GM19025 (cell line): Measurements from ENCODE around the gene MCTS1.
A peak's percentile ranks its signal among the peaks of the same experiment; 100 is the strongest.
"Not testable (repeated sequence)": the region's sequence is repeated elsewhere in the genome, so short reads cannot be mapped to it uniquely, and the experiment has no call there.

ENCODE experiments used
- ATAC-seq: cut with Tn5 transposase; IDR thresholded peaks from one replicate; pipeline ENCODE4 v1.9.1; 2021; ENCODE audit warnings: mild to moderate bottlenecking, low read depth, moderate library complexity; ENCODE audit not compliant: unreplicated experiment

Gene MCTS1, protein sequence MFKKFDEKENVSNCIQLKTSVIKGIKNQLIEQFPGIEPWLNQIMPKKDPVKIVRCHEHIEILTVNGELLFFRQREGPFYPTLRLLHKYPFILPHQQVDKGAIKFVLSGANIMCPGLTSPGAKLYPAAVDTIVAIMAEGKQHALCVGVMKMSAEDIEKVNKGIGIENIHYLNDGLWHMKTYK

DNA sequence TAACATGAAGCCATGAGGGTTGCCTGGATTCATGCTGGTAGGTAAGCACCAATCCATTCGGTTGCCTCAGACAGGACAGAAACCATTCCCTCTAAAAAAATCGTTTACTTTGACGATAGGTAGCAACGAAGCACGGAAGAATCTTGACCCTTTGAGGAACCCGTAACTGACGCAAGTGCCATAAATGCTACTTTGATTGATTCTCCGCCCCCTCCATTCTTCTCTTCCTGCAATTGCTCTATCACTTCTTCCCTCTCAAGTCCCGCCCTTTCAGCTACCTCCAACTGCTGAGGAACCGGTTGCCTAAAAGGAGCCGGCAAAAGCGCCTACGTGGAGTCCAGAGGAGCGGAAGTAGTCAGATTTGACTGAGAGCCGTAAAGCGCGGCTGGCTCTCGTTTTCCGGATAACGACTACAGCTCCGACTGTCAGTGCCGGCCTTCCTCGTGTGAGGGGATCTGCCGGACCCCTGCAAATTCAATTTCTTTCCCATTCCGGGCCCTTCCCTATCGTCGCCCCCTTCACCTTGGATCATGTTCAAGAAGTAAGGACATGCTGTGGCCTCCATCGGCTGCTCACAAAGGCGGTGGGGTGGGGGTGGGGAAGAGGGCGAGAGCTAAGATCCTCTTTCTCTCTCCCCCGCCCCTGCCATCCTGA is at the start of gene MCTS1:
Gene MCTS1 (plus strand): TSS at position 395 of the 654 bp plus-strand sequence. CDS start 136 bp downstream, at position 531.
- peak; percentile 90 for ATAC-seq

DNA sequence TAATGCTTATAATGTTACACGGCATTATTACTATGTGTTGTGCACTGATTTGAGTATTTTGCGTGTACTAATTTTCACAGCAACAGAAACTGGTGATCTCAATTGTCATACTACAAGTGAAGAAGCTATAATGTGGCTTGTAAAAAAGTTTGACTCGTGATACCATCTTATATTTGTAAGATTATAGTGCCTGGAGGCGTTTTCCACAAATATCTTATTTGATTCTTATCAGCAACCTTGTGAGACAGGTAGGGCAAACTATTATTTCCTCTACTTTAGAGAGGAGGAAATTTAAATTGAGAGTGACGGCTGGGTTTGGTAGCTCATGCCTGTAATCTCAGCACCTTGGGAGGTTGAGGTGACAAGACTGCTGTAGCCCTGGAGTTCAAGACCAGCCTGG is 47.6 kb upstream of the MCTS1 start:
- no peak for ATAC-seq

GRCh38 chrX:120559804-120560203 is 44.1 kb upstream of the MCTS1 start:
- no peak for ATAC-seq

DNA sequence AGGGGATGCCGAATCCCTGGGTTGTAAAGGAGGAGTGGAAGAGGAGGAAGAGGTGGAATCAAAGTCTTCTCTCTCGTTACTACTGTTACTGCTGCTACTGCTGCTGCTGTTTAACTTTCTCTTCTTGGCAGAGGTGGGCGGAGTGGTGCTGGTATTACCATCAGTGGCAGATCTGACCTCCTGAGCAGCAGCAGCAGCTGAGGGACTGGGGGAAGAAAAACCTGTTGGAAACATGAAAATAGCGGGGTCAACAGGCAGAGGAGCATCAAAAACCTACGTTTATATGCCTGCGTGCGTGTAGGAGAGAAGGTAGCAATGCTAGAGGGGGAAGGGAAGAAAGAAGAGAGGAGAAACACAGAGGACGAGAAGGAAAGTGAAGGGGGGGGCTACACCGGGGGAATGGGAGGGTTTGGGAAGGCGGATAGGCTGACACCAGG is 43.5 kb upstream of the MCTS1 start:
- peak; percentile 35 for ATAC-seq

DNA sequence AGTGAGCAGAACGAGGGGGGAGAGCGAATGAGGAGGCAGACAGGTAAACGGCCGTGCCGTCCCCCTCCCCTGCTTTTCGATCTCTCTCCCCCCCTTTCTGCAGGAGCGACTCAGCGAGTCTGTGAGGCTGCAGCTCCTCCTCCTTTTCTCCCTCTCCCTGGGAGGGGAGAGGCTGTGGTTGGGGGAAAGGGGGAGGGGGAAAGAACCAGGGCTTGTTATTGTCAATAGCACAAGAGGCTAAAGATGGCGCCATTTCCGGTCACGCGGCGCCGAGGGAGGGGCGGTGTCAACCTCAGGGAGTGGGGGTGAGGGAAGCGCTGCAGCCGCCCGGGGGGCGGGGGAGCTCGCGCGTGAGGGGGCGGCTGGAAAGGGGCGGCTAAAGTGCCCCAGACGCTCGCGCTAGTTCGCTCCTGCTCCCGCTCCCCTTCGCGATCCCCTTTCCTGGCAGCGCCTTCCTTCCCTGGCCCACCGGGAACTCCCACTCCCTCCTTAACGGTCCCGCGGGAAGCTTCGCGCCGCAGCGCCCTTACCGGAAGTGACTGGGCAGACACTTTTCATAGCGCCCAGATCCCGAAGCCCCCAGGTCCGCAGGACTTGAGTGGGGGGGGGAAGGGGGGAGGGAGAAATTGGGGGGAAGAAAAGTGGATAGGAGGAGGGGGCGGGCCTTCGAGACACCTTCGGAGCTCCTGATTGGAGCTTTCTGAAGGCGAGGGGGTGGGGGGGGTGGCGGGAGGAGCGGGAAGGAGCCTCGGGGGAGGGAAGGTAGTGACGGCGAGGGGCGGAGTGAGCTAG is 42.9 kb upstream of the MCTS1 start, which contains the start of gene CUL4B:
Gene CUL4B (minus strand): TSS at position 121 of the 792 bp plus-strand sequence. CDS start 324 bp downstream, outside the sequence.
- peak; percentile 87 for ATAC-seq

GRCh38 chrX:120561634-120562568 is 42.0 kb upstream of the MCTS1 start:
- ATAC-seq, result no peak

DNA sequence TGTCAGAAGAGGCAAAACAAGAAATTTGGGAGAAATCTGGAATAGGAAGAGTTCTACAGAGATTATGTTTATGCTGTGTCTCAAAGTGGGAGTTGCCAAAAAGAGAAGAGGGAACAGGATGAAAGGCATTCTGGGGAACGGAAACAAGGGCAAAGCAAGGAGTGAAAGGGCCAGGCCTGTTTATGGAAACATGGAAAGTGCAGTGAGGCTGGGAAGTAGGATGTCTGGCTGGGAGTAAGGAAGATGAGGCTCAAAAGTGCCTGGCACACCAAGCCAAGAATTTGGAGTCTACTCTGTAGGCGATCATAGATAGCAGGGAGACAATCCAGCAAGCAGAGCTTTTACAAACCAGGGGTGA is 41.4 kb upstream of the MCTS1 start:
- ATAC-seq, result no peak

DNA sequence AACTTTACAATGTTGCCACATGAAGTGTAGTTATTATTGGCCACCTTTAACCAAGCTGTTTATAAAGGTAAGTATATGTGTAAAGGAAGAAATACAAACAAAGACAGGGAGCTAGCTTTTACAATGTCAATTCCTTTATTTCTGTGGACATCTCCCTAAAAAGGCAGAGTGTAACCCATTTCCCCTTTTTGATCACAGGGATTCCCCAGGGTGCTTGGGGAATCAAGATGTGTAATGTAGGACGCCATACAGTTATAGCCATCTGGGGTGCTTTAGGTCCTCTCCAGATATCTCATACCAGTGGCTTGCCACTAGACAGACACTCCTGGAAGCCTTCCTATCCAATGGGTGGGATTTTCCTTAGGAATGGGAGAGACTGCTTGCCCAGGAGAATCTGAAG is 39.0 kb upstream of the MCTS1 start:
- ATAC-seq, result no peak

DNA sequence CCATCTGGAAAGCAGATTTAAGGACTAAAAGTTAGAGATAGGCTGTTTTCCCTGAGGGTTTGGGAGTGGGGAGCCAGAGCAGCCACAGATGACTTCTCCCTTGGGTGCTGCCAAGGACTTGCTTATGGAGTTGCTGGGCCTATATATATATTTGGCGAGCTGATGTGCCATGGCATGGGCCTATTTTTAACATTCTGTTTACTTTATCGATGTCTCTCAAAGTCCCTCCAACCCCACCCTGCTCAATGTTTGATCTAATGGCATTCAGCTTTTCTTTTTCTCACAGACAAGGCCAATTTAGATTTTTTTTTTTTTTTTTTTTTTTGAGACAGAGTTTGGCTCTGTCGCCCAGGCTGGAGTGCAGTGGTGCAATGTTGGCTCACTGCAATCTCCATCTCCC is 37.1 kb upstream of the MCTS1 start:
- no peak for ATAC-seq

DNA sequence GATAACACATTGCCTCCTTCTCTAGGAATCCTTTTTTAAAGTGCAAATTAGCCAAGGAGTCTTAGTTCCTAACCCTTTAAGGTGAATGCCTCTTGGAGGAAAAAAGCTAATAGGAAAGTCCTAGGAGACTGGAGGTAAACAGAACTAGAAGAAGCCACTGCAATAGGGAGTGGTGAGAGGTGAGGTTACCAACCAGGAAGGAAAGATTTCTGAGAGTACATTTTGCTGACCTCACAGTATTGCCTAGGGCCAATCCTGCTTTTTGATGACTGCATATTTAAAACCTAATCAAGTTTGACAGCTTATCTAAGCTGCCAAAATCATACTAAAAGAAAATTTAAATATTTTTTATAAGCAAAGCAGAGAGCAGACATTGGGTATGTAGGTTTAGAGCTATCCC is 35.9 kb upstream of the MCTS1 start:
- ATAC-seq, result no peak

GRCh38 chrX:120568609-120569008 is 35.3 kb upstream of the MCTS1 start:
- ATAC-seq, result no peak

DNA sequence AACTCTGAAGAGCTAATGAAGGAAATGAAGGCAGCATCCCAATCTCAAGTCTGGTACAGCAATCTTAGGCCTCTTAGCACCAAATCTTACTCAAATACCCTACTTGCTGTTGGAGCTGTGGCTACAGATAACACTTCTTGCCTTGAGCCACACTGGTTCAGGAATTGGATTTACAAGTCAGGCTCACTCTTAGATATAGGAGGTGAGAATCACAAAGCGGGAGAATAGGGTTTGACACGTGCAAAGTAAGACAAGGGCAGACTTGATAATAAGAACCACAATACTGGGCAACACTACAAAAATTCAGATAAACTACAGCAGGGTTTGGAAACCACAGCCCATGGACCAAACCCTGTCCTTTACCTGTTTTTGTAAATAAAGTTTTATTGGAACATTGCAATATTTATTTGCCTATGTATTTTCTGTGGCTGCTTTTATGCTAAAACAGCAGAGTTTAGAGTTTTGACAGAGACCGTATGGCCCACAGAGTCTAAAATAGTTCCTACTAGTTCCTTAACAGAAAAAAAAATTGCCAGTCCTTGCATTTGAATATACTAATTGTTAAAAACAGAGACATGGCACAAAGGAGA is 33.8 kb upstream of the MCTS1 start:
- ATAC-seq, result no peak

- not testable (repeated sequence) for ATAC-seq
Measured at GRCh38 chrX:120573806-120574205, 30.1 kb upstream of the MCTS1 start.

DNA sequence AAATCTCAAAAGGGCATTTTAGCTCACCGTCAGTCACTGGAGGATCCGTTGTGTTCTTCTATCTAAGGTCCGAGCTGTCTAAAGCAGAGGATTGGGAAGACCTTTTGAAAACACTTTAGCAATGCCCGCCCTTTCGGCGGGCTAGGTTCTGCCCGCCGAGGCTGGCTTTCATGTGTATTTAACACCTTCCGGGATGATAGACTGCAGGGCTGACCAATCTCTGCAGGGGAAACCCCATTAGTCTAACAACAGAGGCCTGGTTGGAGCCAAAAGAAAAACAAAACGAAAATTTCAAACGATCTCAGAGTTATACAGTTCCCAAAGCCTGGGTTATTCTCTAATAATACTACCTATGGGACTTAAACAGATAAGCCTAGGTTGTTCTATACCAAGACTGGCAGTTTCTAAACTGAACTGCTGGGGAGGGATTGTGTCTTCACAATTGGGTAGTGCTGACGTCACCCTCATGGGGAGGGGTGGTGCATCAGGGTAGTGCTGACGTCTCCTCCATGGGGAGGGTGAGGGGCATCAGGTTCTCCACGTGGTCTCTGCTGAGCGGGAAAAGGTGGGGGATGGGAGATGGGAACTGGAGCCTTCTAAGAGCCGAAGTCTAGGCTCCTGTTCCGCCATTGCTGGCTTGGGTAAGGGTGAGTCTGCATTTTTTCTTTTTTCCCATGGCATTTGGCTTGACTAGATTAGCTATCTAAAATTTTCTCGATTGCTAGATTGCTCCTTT is 28.4 kb upstream of the MCTS1 start:
- ATAC-seq, result no peak

DNA sequence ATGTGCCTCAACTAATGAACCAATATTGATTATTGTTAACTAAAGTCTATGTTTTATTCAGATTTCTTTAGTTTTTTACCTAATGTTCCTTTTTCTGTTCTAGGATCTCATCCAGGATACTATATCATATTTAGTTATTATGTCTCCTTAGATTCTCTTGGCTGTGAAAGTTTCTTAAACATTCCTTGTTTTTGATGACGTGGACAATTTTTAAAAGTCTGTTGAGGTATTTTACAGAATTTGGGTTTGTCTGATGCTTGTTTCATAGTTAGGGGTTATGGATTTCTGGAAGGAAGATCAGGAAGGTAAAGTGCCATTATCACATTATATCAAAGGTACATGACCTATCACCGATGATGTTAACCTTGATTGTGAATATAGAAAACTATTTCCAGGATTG is 18.2 kb upstream of the MCTS1 start:
- no peak for ATAC-seq

DNA sequence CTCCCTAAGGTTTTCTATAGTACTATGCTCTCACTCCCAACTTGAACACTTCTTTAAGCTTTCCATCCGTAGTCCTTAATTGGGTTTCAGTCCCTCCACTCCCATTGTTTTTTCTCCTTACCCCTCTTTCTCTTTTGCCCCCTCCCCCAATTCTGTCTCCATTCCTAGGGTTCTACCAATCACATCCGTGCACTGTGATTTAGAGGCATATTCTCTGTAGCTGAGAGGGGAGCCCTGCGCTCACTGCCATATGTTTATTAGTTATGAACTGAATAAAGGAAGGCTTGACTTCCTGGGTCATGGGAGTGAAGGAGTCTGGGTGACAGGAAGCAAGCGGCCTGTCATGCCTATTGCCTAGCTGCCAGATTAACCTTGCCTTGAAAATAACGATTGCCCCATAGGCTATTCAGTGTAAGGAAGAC is 471 bp downstream of the MCTS1 start:
- peak; percentile 39 for ATAC-seq

DNA sequence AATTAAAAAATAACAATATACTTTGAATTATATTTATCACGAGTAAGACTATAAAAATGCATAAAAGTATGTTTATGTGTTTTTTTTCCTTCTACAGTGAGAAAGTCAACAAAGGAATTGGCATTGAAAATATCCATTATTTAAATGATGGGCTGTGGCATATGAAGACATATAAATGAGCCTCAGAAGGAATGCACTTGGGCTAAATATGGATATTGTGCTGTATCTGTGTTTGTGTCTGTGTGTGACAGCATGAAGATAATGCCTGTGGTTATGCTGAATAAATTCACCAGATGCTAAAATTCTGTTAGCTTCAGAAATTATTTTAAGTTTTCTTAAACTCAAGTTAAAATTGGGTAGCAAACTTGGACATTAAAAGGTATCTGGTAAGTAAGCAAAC is 8.2 kb downstream of the MCTS1 start:
- no peak for ATAC-seq

- no peak for ATAC-seq
Measured at GRCh38 chrX:120614816-120615215, 10.9 kb downstream of the MCTS1 start.

DNA sequence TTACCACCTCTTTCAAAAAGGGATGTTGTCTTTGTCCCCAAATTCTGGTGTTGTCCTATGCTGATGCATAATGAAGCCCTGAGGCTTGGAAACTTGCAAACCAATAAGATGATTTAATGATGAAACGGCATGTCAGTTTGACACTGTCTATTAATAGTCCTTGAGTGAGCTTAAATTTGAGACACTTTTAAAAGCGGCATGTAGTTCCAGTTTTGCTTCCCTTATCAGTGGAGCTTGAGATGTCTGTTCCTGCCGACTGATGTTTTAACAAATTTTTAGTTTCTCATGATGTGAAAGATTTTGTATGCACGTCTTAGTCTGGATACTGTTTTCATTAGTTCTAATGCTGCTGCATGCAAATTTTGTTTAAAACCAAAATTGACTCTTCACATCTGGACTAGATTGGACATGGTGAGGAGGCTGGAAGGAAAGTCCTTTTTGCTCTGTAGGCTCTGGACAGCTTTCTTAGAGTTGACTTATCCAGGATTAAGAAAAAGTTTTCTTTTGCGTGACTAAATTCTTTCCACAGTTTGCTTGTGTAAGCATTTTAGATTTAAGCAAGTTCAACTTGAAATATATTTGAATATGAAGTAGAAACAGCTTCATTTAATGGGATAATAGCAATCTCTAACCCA is 14.2 kb downstream of the MCTS1 start:
- no peak for ATAC-seq
